CD4-positive, alpha-beta T cell (primary cell): ENCODE results near the gene A2M. TPM values are rescaled to one million over a fixed set of nuclear protein-coding genes. Genes with fewer than 3 reads are reported as not detected.

ENCODE experiments used
- ATAC-seq: fragments of 200-7000 bp; cut with Tn5 transposase; one replicate; pipeline ENCODE4 v1.10.0; 2022; ENCODE audit warnings: mild to moderate bottlenecking; ENCODE audit not compliant: poor library complexity
- CTCF ChIA-PET: fragments of 350-600 bp; sonication (Branson Sonifier 250); formaldehyde crosslinking; loops from one replicate; lab custom pipeline; 2021; ENCODE audit warnings: antibody characterized with exemption, inconsistent platforms; lab: Charles Lee
- POLR2A ChIA-PET: fragments of 350-600 bp; sonication (Branson Sonifier 250); formaldehyde crosslinking; loops from one replicate; lab custom pipeline; 2021; ENCODE audit warnings: antibody characterized with exemption, inconsistent platforms; lab: Charles Lee
- DNase-seq, 14 experiments: peaks; one replicate each; pipeline ENCODE4 v3.0.0-alpha.2; 2013 to 2020; ENCODE audit warnings: mixed read lengths in 2 of 14
- H3K27ac ChIP-seq, 2 donors: one replicate each; pipeline versions ENCODE4 v1.5.1 to v1.7.0; 2013; ENCODE audit warnings: low read length in 2 of 2, low read depth in 1 of 2, mild to moderate bottlenecking in 1 of 2
- H3K27me3 ChIP-seq, 2 experiments: 1 replicate in 1 of 2; 2 replicates in 1 of 2; pipeline versions ENCODE4 v1.6.1 to v1.7.0; 2013; ENCODE audit warnings: low read length in 2 of 2, control low read depth in 1 of 2, mild to moderate bottlenecking in 1 of 2, moderate library complexity in 1 of 2; ENCODE audit not compliant: insufficient read depth in 2 of 2, control insufficient read depth in 1 of 2
- H3K36me3 ChIP-seq: one replicate; pipeline ENCODE4 v1.6.1; 2013; ENCODE audit warnings: low read length, control low read depth; ENCODE audit not compliant: insufficient read depth
- H3K4me1 ChIP-seq: one replicate; pipeline ENCODE4 v1.6.1; 2013; ENCODE audit warnings: low read length, control low read depth; ENCODE audit not compliant: insufficient read depth
- H3K4me3 ChIP-seq: one replicate; pipeline ENCODE4 v1.5.1; 2013; ENCODE audit warnings: mild to moderate bottlenecking, low read length, moderate library complexity
- H3K9me3 ChIP-seq, 2 experiments: 1 replicate in 1 of 2; 2 replicates in 1 of 2; pipeline versions ENCODE4 v1.6.1 to v1.7.0; 2013; ENCODE audit warnings: low read length in 2 of 2, mild to moderate bottlenecking in 2 of 2, control low read depth in 1 of 2, moderate library complexity in 1 of 2; ENCODE audit not compliant: control insufficient read depth in 1 of 2, insufficient read depth in 1 of 2
- H3K27ac Mint-ChIP-seq: one replicate; pipeline ENCODE4 v1.8.0; 2020; ENCODE audit warnings: mixed read lengths
- H3K27me3 Mint-ChIP-seq: one replicate; pipeline ENCODE4 v1.8.0; 2021; ENCODE audit warnings: mixed read lengths
- H3K36me3 Mint-ChIP-seq: one replicate; pipeline ENCODE4 v1.8.0; 2021; ENCODE audit warnings: low read depth, mixed read lengths
- H3K4me1 Mint-ChIP-seq: one replicate; pipeline ENCODE4 v1.8.0; 2021; ENCODE audit warnings: low read depth, mixed read lengths
- H3K4me3 Mint-ChIP-seq: one replicate; pipeline ENCODE4 v1.8.0; 2020; ENCODE audit warnings: mild to moderate bottlenecking, mixed read lengths
- H3K9me3 Mint-ChIP-seq: one replicate; pipeline ENCODE4 v1.8.0; 2020; ENCODE audit warnings: mixed read lengths
- intact Hi-C, 2 experiments: fragments of 100-400 bp; cut with DNase I in 1 of 2; cut with micrococcal nuclease in 1 of 2; formaldehyde crosslinking; loops; one replicate each; pipeline versions ENCODE4 v1.15.1 to v1.9.0; 2023 to 2025; cut with DNase I, micrococcal nuclease
- total RNA-seq, 174 experiments: library from RNA in 2 of 174; stranded (reverse) in 2 of 174; gene quantifications; one replicate each; pipeline ENCODE4 v1.2.3 and lab custom pipeline; 2021 to 2026
- TF ChIP-seq, protein P1 (sequence below): fragments of 200-600 bp; IDR thresholded peaks from one replicate; pipeline ENCODE4 v1.8.0; 2022; ENCODE audit warnings: antibody characterized with exemption, mild to moderate bottlenecking

Gene A2M
- total RNA-seq, 2 experiments from 2014 or later = not detected

- peaks cover 11% of the 10 kb centered on the region for H3K4me1 Mint-ChIP-seq
- Histone ChIP-seq H3K27me3 (no peaks in the 10 kb centered on the region), H3K4me3 (peak overlapping the region; percentile 60), H3K27ac (no peak overlapping the region), H3K4me1 (peaks cover 15% of the 10 kb centered on the region), H3K9me3 (peaks cover 0 to 5% of the 10 kb centered on the region in 2 experiments), H3K36me3 (peaks cover 8% of the 10 kb centered on the region)
- TF ChIP-seq, protein P1, sequence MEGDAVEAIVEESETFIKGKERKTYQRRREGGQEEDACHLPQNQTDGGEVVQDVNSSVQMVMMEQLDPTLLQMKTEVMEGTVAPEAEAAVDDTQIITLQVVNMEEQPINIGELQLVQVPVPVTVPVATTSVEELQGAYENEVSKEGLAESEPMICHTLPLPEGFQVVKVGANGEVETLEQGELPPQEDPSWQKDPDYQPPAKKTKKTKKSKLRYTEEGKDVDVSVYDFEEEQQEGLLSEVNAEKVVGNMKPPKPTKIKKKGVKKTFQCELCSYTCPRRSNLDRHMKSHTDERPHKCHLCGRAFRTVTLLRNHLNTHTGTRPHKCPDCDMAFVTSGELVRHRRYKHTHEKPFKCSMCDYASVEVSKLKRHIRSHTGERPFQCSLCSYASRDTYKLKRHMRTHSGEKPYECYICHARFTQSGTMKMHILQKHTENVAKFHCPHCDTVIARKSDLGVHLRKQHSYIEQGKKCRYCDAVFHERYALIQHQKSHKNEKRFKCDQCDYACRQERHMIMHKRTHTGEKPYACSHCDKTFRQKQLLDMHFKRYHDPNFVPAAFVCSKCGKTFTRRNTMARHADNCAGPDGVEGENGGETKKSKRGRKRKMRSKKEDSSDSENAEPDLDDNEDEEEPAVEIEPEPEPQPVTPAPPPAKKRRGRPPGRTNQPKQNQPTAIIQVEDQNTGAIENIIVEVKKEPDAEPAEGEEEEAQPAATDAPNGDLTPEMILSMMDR = peak; percentile 48
- no peaks in the 10 kb centered on the region for H3K27me3 Mint-ChIP-seq
- ChIA-PET CTCF (interaction anchor here (0.6 to 1.9 kb wide), 4 partner anchors 14 to 245 kb away, joined by 3 to 10 read pairs (median 3); no protein-coding TSS in a partner anchor), POLR2A (interaction anchor here (1.0 to 1.6 kb wide), 4 partner anchors 15 to 115 kb away, joined by 3 to 5 read pairs (median 4); partner anchors contain the start of gene M6PR)
- intact Hi-C loops = loop anchor here in 1 of 2 experiments (10.0 kb wide), 1 partner anchor 260 kb away; no protein-coding TSS in a partner anchor
- no peak overlapping the region for H3K27ac Mint-ChIP-seq
- peak; percentile 93 for ATAC-seq
- H3K36me3 Mint-ChIP-seq = no peaks in the 10 kb centered on the region
- peak overlapping the region; percentile 76 for H3K4me3 Mint-ChIP-seq
- DNase-seq = peak; percentile 24 to 77 (median 44)
- H3K9me3 Mint-ChIP-seq = no peaks in the 10 kb centered on the region
Observed at GRCh38 chr12:9064201-9064814, 51.4 kb downstream of the A2M start.

GRCh38 chr12:9052610-9053009, 63.1 kb downstream of the A2M start:
- TF ChIP-seq, protein P1 = no peak

DNA sequence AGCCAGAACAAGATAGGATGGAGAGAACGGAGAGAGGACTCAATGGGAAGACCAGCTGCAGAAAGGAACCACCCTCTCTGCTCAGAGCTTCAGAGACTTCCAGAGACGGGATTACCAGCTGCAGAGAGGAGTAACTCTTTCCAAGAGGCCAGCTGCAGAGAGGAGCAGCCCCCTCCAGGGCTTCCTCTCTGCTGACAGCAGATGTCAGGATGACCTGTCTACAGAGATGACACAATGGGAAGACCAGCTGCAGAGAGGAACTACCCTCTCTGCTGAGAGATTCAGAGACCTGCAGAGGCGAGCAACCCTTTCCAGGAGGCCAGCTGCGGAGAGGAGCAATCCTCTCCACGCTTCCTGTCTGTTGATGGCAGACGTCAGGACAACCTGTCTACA, 64.6 kb downstream of the A2M start:
- CTCF ChIA-PET = interaction anchor here (2.2 to 5.7 kb wide), 3 partner anchors 13 to 134 kb away, joined by 6 to 75 read pairs (median 10); partner anchors contain the start of gene M6PR
- H3K27ac Mint-ChIP-seq = no peak overlapping the region
- peaks cover 19% of the 10 kb centered on the region for H3K4me1 Mint-ChIP-seq
- peaks cover 21% of the 10 kb centered on the region for H3K36me3 ChIP-seq
- intact Hi-C loops = no loop called here
- H3K4me3 ChIP-seq = no peak overlapping the region
- H3K27ac ChIP-seq = no peak overlapping the region
- no peaks in the 10 kb centered on the region for H3K9me3 Mint-ChIP-seq
- H3K27me3 ChIP-seq = no peaks in the 10 kb centered on the region
- ATAC-seq (no peak), DNase-seq (no peak)
- TF ChIP-seq, protein P1 = no peak
- peaks cover 9% of the 10 kb centered on the region for H3K4me1 ChIP-seq
- H3K36me3 Mint-ChIP-seq = no peaks in the 10 kb centered on the region
- H3K4me3 Mint-ChIP-seq = no peak overlapping the region
- no peaks in the 10 kb centered on the region for H3K27me3 Mint-ChIP-seq
- no peaks in the 10 kb centered on the region for H3K9me3 ChIP-seq
- POLR2A ChIA-PET = no interaction called here

More at GRCh38 chr12:9052610-9053009, 63.1 kb downstream of the A2M start:
- no peaks in the 10 kb centered on the region for H3K9me3 Mint-ChIP-seq
- H3K27me3 Mint-ChIP-seq = no peaks in the 10 kb centered on the region
- H3K27ac Mint-ChIP-seq = no peak overlapping the region
- Histone ChIP-seq H3K4me1 (peaks cover 4% of the 10 kb centered on the region), H3K27ac (no peak overlapping the region), H3K36me3 (peaks cover 25% of the 10 kb centered on the region), H3K9me3 (no peaks in the 10 kb centered on the region), H3K4me3 (no peak overlapping the region), H3K27me3 (no peaks in the 10 kb centered on the region)
- no peak for ATAC-seq
- POLR2A ChIA-PET = interaction anchor here (0.7 kb wide), 1 partner anchor 17 kb away, joined by 3 read pairs; no protein-coding TSS in a partner anchor
- no peak overlapping the region for H3K4me3 Mint-ChIP-seq
- CTCF ChIA-PET = no interaction called here
- H3K36me3 Mint-ChIP-seq = no peaks in the 10 kb centered on the region
- H3K4me1 Mint-ChIP-seq = peaks cover 15% of the 10 kb centered on the region
- intact Hi-C loops = loop anchor here in 1 of 2 experiments (2.0 kb wide), 1 partner anchor 274 kb away; no protein-coding TSS in a partner anchor
- no peak for DNase-seq
